Motor neuron (in vitro differentiated cells): ENCODE measurements around the gene TMEM106A. TPM values are rescaled to one million over a fixed set of nuclear protein-coding genes. Genes with fewer than 3 reads are reported as not detected.
"Not testable (repeated sequence)": the region's sequence is repeated elsewhere in the genome, so short reads cannot be mapped to it uniquely, and the experiment has no call there.

Experiments used
- ATAC-seq, 8 experiments: fragments of 200-7000 bp; cut with Tn5 transposase; replicated peaks in 6 of 8; 2 replicates each; pipeline ENCODE4 v1.8.0; 2021; ENCODE audit warnings: mild to moderate bottlenecking in 8 of 8, moderate library complexity in 8 of 8
- H3K27ac ChIP-seq, 2 donors: fragments of 250-450 bp; sonication (Bioruptor Pico); 2 replicates each; pipeline ENCODE4 v1.9.0; 2021; ENCODE audit warnings: antibody characterized with exemption in 2 of 2, mild to moderate bottlenecking in 2 of 2, moderate library complexity in 1 of 2
- H3K4me1 ChIP-seq, 2 donors: fragments of 250-450 bp; sonication (Bioruptor Pico); replicated peaks in 1 of 2; 2 replicates each; pipeline ENCODE4 v1.6.1; 2021; ENCODE audit warnings: antibody characterized with exemption in 2 of 2, mild to moderate bottlenecking in 2 of 2, moderate library complexity in 1 of 2
- H3K4me3 ChIP-seq, 5 donors: fragments of 250-450 bp; sonication (Bioruptor Pico); 2 replicates each; pipeline ENCODE4 v1.9.0; 2021; ENCODE audit warnings: antibody characterized with exemption in 5 of 5, mild to moderate bottlenecking in 5 of 5, moderate library complexity in 4 of 5
- WGBS, 10 experiments: fragments of 450-650 bp; shearing (Covaris generic); methylation state at CpG; one replicate each; pipeline ENCODE4 v1.0.0; 2022; 5-methylcytosine and 5-hydroxymethylcytosine counted together
- in situ Hi-C, 9 experiments: fragments of 400-800 bp; cut with MboI; loops; one replicate each; pipeline ENCODE4 v1.15.0; 2021; ENCODE audit warnings: low sequenced_read_pairs in 9 of 9, low pct_unique_long_range_greater_than_20kb in 2 of 9; ENCODE audit not compliant: unreplicated experiment in 9 of 9
- total RNA-seq, 8 experiments: library from RNA; unstranded; fragments of 300-600 nt; gene quantifications; 2 replicates each; pipeline versions ENCODE4 v1.2.3 to v1.2.4, GENCODE V29; 2022

The TMEM106A gene
- total RNA-seq, 8 experiments from 2014 or later: 0.27 to 7.8 (median 0.95) TPM

DNA sequence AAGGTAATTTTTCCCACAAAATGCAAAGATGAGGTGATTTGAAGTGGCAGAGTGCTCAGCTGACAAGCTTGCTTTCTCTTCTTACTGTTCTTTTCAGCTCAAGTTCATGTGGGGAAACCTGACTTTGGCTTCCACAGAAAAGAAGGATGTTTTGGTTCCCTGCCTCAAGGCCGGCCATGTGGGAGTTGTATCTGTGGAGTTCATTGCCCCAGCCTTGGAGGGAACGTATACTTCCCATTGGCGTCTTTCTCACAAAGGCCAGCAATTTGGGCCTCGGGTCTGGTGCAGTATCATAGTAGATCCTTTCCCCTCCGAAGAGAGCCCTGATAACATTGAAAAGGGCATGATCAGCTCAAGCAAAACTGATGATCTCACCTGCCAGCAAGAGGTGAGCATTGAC is 18.4 kb upstream of the TMEM106A start:
- in situ Hi-C loops: no loop called here
- H3K4me1 ChIP-seq: no peaks in the 10 kb centered on the region
- no peak overlapping the region for H3K4me3 ChIP-seq
- no peak overlapping the region for H3K27ac ChIP-seq
- ATAC-seq: no peak
- 81 to 100% (median 86%) methylated on average over 2 to 4 of the region's 5 CpGs; no CpG with 5 or more reads in 4 of the 10 experiments for WGBS, 10 experiments

DNA sequence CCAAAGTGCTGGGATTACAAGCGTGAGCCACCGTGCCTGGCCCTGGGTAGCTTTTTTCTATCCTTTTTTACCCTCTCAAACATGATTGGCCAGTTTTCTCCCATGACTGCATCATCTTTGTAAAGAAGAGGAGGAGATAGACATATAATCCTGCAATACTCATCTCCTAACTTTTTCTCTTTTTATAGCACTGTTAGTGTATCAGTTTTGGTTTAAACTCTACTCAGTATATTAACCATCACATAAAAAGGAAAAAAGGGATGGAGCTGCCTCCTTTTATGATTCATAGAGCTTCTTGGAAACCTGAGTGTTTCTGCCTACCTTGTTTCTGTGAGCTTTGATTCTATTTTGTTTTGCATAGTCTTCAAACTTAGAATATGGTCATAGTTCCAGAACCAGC is 12.0 kb upstream of the TMEM106A start:
- no peak overlapping the region for H3K4me3 ChIP-seq
- H3K4me1 ChIP-seq: no peaks in the 10 kb centered on the region
- in situ Hi-C loops: loop anchor here in 2 of 9 experiments (25.0 kb wide), 1 partner anchor 113 kb away; no protein-coding TSS in a partner anchor
- 86 to 100% (median 100%) methylated on average over 2 of the region's 2 CpGs; no CpG with 5 or more reads in 7 of the 10 experiments for WGBS, 10 experiments
- no peak for ATAC-seq
- no peak overlapping the region for H3K27ac ChIP-seq

DNA sequence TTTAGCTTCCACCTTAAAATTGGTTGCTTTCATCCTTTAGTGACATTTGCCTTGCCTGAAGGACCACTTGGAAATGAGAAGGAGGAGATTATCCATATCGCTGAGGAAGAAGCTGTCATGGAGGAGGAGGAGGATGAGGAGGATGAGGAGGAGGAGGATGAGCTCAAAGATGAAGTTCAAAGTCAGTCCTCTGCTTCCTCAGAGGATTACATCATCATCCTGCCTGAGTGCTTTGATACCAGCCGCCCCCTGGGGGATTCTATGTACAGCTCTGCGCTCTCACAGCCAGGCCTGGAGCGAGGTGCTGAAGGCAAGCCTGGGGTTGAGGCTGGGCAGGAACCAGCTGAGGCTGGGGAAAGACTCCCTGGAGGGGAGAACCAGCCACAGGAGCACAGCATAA is 11.5 kb upstream of the TMEM106A start:
- 86 to 100% (median 100%) methylated on average over 1 of the region's 4 CpGs; no CpG with 5 or more reads in 7 of the 10 experiments for WGBS, 10 experiments

DNA sequence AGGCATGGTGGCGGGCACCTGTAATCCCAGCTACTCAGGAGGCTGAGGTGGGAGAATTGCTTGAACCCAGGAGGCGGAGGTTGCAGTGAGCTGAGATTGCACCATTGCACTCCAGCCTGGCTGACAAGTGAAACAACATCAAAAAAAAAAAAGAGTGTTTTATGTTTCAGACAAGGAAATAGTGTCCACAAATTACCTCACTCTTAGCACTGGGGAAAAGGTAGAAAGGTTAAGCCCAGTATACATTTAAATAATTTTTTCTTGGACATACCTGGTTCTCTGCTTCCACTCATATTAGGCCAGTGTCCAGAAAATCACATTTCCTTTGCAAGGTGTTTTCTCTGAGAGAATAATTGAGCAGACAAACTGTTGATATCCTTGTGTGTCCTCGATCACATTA is 8.7 kb upstream of the TMEM106A start:
- not testable (repeated sequence) for H3K27ac ChIP-seq, H3K4me1 ChIP-seq, ATAC-seq, H3K4me3 ChIP-seq
- in situ Hi-C loops: loop anchor here in 2 of 9 experiments (25.0 kb wide), 1 partner anchor 109 kb away; no protein-coding TSS in a partner anchor
- 83 to 100% (median 92%) methylated on average over 1 to 2 of the region's 3 CpGs; no CpG with 5 or more reads in 4 of the 10 experiments for WGBS, 10 experiments

More for the DNA sequence above, 11.5 kb upstream of the TMEM106A start:
- ATAC-seq: peak in 3 of 8 experiments; percentile 18 to 26 (median 22)
- H3K4me1 ChIP-seq: no peaks in the 10 kb centered on the region
- in situ Hi-C loops: loop anchor here in 2 of 9 experiments (25.0 kb wide), 1 partner anchor 112 kb away; no protein-coding TSS in a partner anchor
- H3K27ac ChIP-seq: no peak overlapping the region
- no peak overlapping the region for H3K4me3 ChIP-seq

DNA sequence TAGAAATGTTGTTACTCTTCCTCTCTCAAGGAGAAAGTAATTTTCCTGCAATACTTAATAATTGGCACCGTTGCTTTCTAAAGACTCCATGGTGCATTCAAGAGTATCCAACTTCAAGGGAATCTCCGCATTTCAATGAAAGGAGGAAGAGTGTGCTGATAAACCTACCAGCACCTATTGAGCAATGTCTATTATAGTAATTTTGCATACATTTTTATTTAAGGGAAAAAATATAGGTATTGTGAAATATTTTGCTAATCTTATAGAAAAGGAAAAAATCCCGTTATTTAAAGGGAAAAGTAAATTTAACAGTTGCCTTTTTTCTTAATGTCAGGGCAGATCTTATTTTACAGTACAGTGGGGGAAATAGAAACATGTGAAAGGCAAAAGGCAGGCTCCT is 1.1 kb upstream of the TMEM106A start:
- in situ Hi-C loops: loop anchor here in 2 of 9 experiments (25.0 kb wide), 1 partner anchor 102 kb away; no protein-coding TSS in a partner anchor
- no peak overlapping the region for H3K27ac ChIP-seq

DNA sequence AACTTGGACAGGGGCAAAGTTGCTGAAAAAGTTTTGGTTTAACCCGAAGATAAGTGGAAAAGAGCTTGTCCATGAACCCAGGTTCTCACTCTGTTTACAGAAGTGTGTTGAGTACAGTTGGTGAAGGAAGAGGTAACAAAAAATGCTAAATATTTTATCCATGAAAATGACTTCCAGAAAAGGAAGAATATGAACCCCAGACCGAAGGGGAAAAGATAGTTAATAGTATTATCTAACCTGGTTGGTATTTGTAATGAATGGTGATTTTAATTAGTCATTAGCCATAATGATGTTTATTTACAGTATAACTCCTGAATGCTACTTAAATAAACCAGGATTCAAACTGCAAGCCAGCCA is 574 bp upstream of the TMEM106A start:
- H3K4me3 ChIP-seq: peak overlapping the region in 2 of 5 donors; percentile 14 to 37
- no peak overlapping the region for H3K27ac ChIP-seq
- in situ Hi-C loops: loop anchor here in 2 of 9 experiments (25.0 kb wide), 1 partner anchor 101 kb away; no protein-coding TSS in a partner anchor
- WGBS, 10 experiments: 17 to 100% (median 44%) methylated on average over 1 to 2 of the region's 2 CpGs; no CpG with 5 or more reads in 2 of the 10 experiments
- H3K4me1 ChIP-seq: no peaks in the 10 kb centered on the region
- ATAC-seq: no peak

More for the DNA sequence above, 1.1 kb upstream of the TMEM106A start:
- H3K4me1 ChIP-seq: no peaks in the 10 kb centered on the region
- 39 to 98% (median 89%) methylated on average over 2 to 3 of the region's 3 CpGs for WGBS, 10 experiments
- ATAC-seq: no peak
- no peak overlapping the region for H3K4me3 ChIP-seq

DNA sequence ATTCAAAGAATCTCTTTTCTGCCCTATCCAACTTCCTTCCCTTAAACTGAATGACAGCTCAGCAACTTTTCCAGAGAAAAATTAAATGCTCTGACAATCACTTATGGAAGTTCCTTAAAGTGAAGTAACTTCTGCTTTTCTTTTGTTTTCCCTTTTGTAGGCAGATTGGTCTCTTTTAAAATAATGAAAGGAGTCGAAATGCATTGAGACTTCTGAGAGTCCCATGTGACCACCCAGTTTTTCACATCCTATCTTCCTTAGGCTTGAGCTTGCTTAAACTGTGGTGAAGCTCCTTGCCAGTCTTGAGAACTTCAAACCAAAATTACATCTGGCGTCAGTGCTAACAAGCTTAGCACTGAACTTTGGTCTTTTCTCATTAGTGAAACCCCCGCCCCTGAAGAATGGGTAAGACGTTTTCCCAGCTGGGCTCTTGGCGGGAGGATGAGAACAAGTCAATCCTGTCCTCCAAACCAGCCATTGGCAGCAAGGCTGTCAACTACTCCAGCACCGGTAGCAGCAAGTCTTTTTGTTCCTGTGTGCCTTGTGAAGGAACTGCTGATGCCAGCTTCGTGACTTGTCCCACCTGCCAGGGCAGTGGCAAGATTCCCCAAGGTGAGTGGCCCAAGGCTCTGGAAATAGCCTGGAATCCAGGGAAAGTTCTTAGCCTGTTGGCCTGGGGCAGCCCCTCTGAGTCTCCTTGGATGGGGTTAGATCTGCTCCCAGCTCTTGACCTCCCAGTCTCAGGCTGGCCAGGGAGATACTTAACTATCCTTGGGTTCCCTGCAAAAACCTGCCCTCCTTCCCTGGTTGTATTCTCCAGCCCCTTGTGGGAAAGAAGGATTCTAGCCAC is 1.2 kb downstream of the TMEM106A start:
- in situ Hi-C loops: loop anchor here in 2 of 9 experiments (25.0 kb wide), 1 partner anchor 99 kb away; no protein-coding TSS in a partner anchor
- 0 to 100% (median 81%) methylated on average over 1 to 7 of the region's 7 CpGs; no CpG with 5 or more reads in 1 of the 10 experiments for WGBS, 10 experiments
- no peak for ATAC-seq
- Histone ChIP-seq H3K27ac (no peak overlapping the region), H3K4me3 (peak overlapping the region in 1 of 5 donors; percentile 37), H3K4me1 (no peaks in the 10 kb centered on the region)

DNA sequence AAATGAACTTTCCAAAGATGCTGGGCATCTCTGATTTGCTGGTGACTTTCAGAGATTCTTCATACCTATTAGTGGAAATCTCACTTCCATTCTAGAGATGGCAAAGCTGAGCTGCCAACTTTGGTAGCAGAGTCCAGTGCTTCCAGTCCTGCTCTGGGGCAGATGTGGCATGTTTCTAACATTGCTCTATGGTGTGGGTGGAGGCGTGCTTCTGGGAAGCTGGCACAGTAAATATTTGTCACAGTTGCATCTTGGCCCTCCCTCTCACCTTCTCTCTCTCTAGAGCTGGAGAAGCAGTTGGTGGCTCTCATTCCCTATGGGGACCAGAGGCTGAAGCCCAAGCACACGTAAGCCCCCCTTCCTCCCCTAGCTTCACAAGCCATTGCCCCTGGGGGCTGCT is 1.9 kb downstream of the TMEM106A start:
- no peaks in the 10 kb centered on the region for H3K4me1 ChIP-seq
- no peak overlapping the region for H3K27ac ChIP-seq
- WGBS, 10 experiments: 40 to 100% (median 100%) methylated on average over 1 of the region's 2 CpGs; no CpG with 5 or more reads in 7 of the 10 experiments
- ATAC-seq: no peak
- H3K4me3 ChIP-seq: no peak overlapping the region
- in situ Hi-C loops: loop anchor here in 2 of 9 experiments (25.0 kb wide), 1 partner anchor 99 kb away; no protein-coding TSS in a partner anchor

DNA sequence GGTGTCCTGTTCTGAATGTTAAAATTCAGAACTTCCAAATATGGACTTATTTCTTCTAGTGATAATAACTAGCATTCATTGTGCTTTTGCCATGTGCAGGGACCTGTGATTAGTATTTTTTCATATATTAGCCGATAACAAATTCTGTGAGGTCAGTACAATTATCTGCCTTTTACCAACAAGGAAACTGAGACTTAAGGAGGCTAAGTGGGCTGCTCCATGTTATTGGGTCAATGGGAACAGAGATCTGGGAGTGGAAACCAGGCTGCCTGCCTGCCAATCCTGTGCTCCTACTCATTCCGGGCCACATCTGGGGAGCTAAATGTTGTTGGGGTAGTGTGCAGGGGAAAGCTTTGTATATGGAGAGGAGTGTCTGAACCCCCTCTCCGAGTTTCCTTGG is 3.7 kb downstream of the TMEM106A start:
- 0 to 100% (median 96%) methylated on average over 1 to 3 of the region's 3 CpGs; no CpG with 5 or more reads in 4 of the 10 experiments for WGBS, 10 experiments
- ATAC-seq: no peak
- Histone ChIP-seq H3K4me1 (no peaks in the 10 kb centered on the region), H3K4me3 (no peak overlapping the region), H3K27ac (no peak overlapping the region)
- in situ Hi-C loops: loop anchor here in 2 of 9 experiments (25.0 kb wide), 1 partner anchor 97 kb away; no protein-coding TSS in a partner anchor

DNA sequence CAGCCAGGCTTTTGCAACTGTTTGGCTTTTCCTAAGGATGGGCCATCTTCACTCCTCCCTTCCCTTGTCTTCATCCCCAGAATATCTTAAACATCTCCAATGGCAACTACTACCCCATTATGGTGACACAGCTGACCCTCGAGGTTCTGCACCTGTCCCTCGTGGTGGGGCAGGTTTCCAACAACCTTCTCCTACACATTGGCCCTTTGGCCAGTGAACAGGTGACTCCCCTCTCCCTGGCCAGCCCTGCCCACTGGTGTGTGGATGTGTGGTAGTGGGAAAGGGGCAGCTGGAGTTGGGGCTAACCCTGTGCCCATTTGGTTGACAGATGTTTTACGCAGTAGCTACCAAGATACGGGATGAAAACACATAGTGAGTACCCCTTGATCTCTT is 4.7 kb downstream of the TMEM106A start:
- 20 to 100% (median 94%) methylated on average over 1 to 4 of the region's 4 CpGs; no CpG with 5 or more reads in 3 of the 10 experiments for WGBS, 10 experiments
- no peak for ATAC-seq
- Histone ChIP-seq H3K4me3 (no peak overlapping the region), H3K27ac (no peak overlapping the region), H3K4me1 (no peaks in the 10 kb centered on the region)
- in situ Hi-C loops: loop anchor here in 2 of 9 experiments (25.0 kb wide), 1 partner anchor 96 kb away; no protein-coding TSS in a partner anchor

DNA sequence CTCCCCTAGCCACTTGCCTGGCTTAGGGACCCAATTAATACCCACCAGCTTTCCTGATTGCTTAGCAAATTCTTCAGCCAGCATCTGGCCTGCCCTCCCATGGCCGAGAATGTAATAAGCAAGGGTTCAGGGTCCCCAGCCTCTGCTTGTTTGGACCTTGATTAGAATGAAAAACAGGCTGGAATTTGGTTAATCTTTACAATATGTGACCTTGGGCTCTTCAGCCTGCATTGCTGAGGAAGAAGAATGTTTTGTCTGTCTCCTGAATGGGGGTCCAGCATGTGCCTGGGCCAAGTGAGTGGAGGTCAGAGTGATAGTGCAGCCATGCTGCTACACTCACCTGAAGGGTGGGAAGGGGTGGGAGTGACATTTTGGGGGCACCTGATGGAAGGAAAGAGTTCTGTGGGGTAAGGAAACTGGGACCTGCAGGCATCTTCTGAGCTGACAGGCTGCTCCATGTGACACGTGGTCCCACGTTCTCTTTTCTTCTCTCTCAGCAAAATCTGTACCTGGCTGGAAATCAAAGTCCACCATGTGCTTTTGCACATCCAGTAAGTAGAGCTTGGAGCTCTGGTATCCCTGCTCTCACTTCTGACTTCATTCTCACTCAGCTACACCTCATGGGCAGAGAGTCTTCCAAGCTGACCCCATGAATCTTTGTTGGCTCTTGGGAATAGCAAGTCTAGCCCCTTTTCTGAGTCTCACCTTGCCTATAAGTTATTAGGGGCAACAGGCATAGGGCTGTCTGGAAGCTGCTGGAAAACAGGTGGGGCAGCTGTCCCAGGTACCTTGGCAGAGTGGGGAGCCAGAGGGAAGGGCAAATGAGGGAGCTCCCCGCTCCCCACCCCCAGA is 5.3 kb downstream of the TMEM106A start:
- Histone ChIP-seq H3K4me3 (no peak overlapping the region), H3K4me1 (no peaks in the 10 kb centered on the region), H3K27ac (no peak overlapping the region)
- in situ Hi-C loops: loop anchor here in 2 of 9 experiments (25.0 kb wide), 1 partner anchor 95 kb away; no protein-coding TSS in a partner anchor
- no peak for ATAC-seq
- WGBS, 10 experiments: 57 to 100% (median 72%) methylated on average over 1 to 2 of the region's 4 CpGs; no CpG with 5 or more reads in 4 of the 10 experiments

DNA sequence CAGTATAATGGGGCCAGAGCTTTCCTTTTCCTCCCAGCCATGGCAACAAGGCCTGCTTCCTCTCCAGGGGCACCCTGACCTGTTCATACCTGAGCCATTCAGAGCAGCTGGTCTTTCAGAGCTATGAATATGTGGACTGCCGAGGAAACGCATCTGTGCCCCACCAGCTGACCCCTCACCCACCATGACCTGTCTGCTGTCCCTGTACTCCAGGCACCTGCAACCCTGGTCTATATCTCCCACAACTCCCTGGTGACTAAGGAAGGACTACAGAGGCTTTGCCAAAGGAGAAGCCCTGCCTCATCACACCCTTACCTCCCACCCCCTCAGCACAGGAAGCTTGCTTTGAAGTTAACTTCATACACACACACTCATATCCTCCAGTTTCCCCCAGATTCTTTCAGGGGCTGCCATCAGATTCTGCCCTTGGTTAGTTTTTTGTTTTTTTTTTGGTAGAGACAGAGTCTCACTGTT is 6.0 kb downstream of the TMEM106A start:
- in situ Hi-C loops: loop anchor here in 2 of 9 experiments (25.0 kb wide), 1 partner anchor 95 kb away; no protein-coding TSS in a partner anchor
- WGBS, 10 experiments: 100% methylated on average over 1 to 2 of the region's 2 CpGs; no CpG with 5 or more reads in 8 of the 10 experiments
- Histone ChIP-seq H3K4me1 (no peaks in the 10 kb centered on the region), H3K27ac (no peak overlapping the region), H3K4me3 (no peak overlapping the region)
- no peak for ATAC-seq
